HG03039 (cell line): ENCODE measurements around the gene SLFN14.
"Not testable (repeated sequence)": the region's sequence is repeated elsewhere in the genome, so short reads cannot be mapped to it uniquely, and the experiment has no call there.

ENCODE experiments used
- ATAC-seq: cut with Tn5 transposase; IDR thresholded peaks from one replicate; pipeline ENCODE4 v1.9.1; 2021; ENCODE audit warnings: mild to moderate bottlenecking, moderate library complexity; ENCODE audit not compliant: unreplicated experiment

SLFN14 gene

GRCh38 chr17:35560703-35561102, at the start of gene SLFN14:
Gene SLFN14 (minus strand): TSS chr17:35560819. CDS start chr17:35558062, 2,757 bp downstream.
- ATAC-seq = no peak

GRCh38 chr17:35609831-35610230, 49.2 kb upstream of the SLFN14 start:
- ATAC-seq = no peak

GRCh38 chr17:35607239-35607847, 46.7 kb upstream of the SLFN14 start:
- ATAC-seq = no peak

- no peak for ATAC-seq
Observed at GRCh38 chr17:35605678-35606077, 45.1 kb upstream of the SLFN14 start.

GRCh38 chr17:35603674-35604073, 43.1 kb upstream of the SLFN14 start:
- ATAC-seq = no peak

GRCh38 chr17:35597604-35598003, 37.0 kb upstream of the SLFN14 start:
- ATAC-seq = no peak

GRCh38 chr17:35596530-35597233, 36.1 kb upstream of the SLFN14 start:
- no peak for ATAC-seq

GRCh38 chr17:35596072-35596471, 35.5 kb upstream of the SLFN14 start:
- no peak for ATAC-seq

- no peak for ATAC-seq
Observed at GRCh38 chr17:35588196-35588920, 27.7 kb upstream of the SLFN14 start.

GRCh38 chr17:35587074-35587961, 26.7 kb upstream of the SLFN14 start, which contains the start of gene AP2B1:
Gene AP2B1 (plus strand): TSS chr17:35587322. CDS start chr17:35594031, 6,709 bp downstream.
- peak; percentile 74 for ATAC-seq

GRCh38 chr17:35586569-35587073, 26.0 kb upstream of the SLFN14 start:
- ATAC-seq = peak; percentile 14

- ATAC-seq = no peak
Observed at GRCh38 chr17:35584061-35584460, 23.4 kb upstream of the SLFN14 start.

GRCh38 chr17:35578929-35579432, 18.4 kb upstream of the SLFN14 start:
- ATAC-seq = no peak

- peak; percentile 76 for ATAC-seq
Observed at GRCh38 chr17:35578197-35578928, 17.7 kb upstream of the SLFN14 start, which contains the start of gene PEX12. Gene PEX12 (minus strand): TSS chr17:35578571. CDS start chr17:35578021, 550 bp downstream.

GRCh38 chr17:35577830-35578196, 17.2 kb upstream of the SLFN14 start:
- no peak for ATAC-seq

GRCh38 chr17:35575759-35576158, 15.1 kb upstream of the SLFN14 start:
- no peak for ATAC-seq

GRCh38 chr17:35569405-35569804, 8.8 kb upstream of the SLFN14 start:
- no peak for ATAC-seq

GRCh38 chr17:35568561-35568960, 7.9 kb upstream of the SLFN14 start:
- ATAC-seq = no peak

- no peak for ATAC-seq
Observed at GRCh38 chr17:35566968-35567367, 6.3 kb upstream of the SLFN14 start.

- ATAC-seq = not testable (repeated sequence)
Observed at GRCh38 chr17:35563181-35563580, 2.6 kb upstream of the SLFN14 start.
